Nephron progenitor cell (in vitro differentiated cells): ENCODE results near the gene LRIT2.
"Not testable (repeated sequence)": the region's sequence is repeated elsewhere in the genome, so short reads cannot be mapped to it uniquely, and the experiment has no call there.

Experiments used
- DNase-seq: peaks from one replicate; pipeline ENCODE4 v3.0.0; 2021
- H3K27ac Mint-ChIP-seq: 2 replicates; pipeline ENCODE4 v1.8.0; 2021; ENCODE audit warnings: mild to moderate bottlenecking, moderate library complexity, mixed read lengths
- H3K27me3 Mint-ChIP-seq: 2 replicates; pipeline ENCODE4 v1.8.0; 2021; ENCODE audit warnings: mild to moderate bottlenecking, low read depth, mixed read lengths; ENCODE audit not compliant: poor library complexity
- H3K36me3 Mint-ChIP-seq: 2 replicates; pipeline ENCODE4 v1.8.0; 2021; ENCODE audit warnings: low read depth, mixed read lengths
- H3K4me1 Mint-ChIP-seq: 2 replicates; pipeline ENCODE4 v1.8.0; 2021; ENCODE audit warnings: mixed read lengths
- H3K4me3 Mint-ChIP-seq: 2 replicates; pipeline ENCODE4 v1.8.0; 2021; ENCODE audit warnings: mild to moderate bottlenecking, moderate library complexity, mixed read lengths
- H3K9me3 Mint-ChIP-seq: 2 replicates; pipeline ENCODE4 v1.8.0; 2021; ENCODE audit warnings: mild to moderate bottlenecking, moderate library complexity, mixed read lengths
- CTCF ChIP-seq: fragments of 200-600 bp; sonication (generic); IDR thresholded peaks from 2 replicates; pipeline ENCODE4 v1.5.0; 2021; ENCODE audit warnings: antibody characterized with exemption

The LRIT2 gene

GRCh38 chr10:84175436-84175835, 49.9 kb downstream of the LRIT2 start:
- TF ChIP-seq CTCF, result no peak
- H3K4me3 Mint-ChIP-seq, result no peak overlapping the region
- H3K36me3 Mint-ChIP-seq, result no peaks in the 10 kb centered on the region
- H3K27ac Mint-ChIP-seq, result no peak overlapping the region
- H3K27me3 Mint-ChIP-seq, result peaks cover 4% of the 10 kb centered on the region
- no peak for DNase-seq
- H3K4me1 Mint-ChIP-seq, result peaks cover 15% of the 10 kb centered on the region
- no peaks in the 10 kb centered on the region for H3K9me3 Mint-ChIP-seq

GRCh38 chr10:84173501-84173929, 51.8 kb downstream of the LRIT2 start, which contains the start of gene GPR15LG:
TSS of gene GPR15LG (plus strand) at chr10:84173801. CDS start at chr10:84173852, 51 bp downstream.
- no peak for DNase-seq
- H3K4me3 Mint-ChIP-seq, result no peak within 1 kb of the TSS
- peaks cover 4% of the 10 kb centered on the region for H3K27me3 Mint-ChIP-seq
- H3K9me3 Mint-ChIP-seq, result no peaks in the 10 kb centered on the region
- TF ChIP-seq CTCF, result no peak
- peaks cover 15% of the 10 kb centered on the region for H3K4me1 Mint-ChIP-seq
- no peaks in the 10 kb centered on the region for H3K36me3 Mint-ChIP-seq
- H3K27ac Mint-ChIP-seq, result no peak within 1 kb of the TSS

- H3K4me1 Mint-ChIP-seq, result peaks cover 15% of the 10 kb centered on the region
- peaks cover 4% of the 10 kb centered on the region for H3K27me3 Mint-ChIP-seq
- no peak for TF ChIP-seq CTCF
- H3K27ac Mint-ChIP-seq, result peak overlapping the region; percentile 80
- no peak overlapping the region for H3K4me3 Mint-ChIP-seq
- H3K36me3 Mint-ChIP-seq, result no peaks in the 10 kb centered on the region
- DNase-seq, result no peak
- H3K9me3 Mint-ChIP-seq, result no peaks in the 10 kb centered on the region
These were observed 52.6 kb downstream of the LRIT2 start for GRCh38 chr10:84172467-84173356.

- peaks cover 19% of the 10 kb centered on the region for H3K4me1 Mint-ChIP-seq
- not testable (repeated sequence) for H3K27me3 Mint-ChIP-seq, H3K36me3 Mint-ChIP-seq, H3K9me3 Mint-ChIP-seq, DNase-seq, H3K4me3 Mint-ChIP-seq
- H3K27ac Mint-ChIP-seq, result peak overlapping the region; percentile 80
These were observed 53.5 kb downstream of the LRIT2 start for GRCh38 chr10:84171700-84172466.

- DNase-seq, H3K27me3 Mint-ChIP-seq, H3K9me3 Mint-ChIP-seq, H3K27ac Mint-ChIP-seq, H3K36me3 Mint-ChIP-seq, H3K4me3 Mint-ChIP-seq: not testable (repeated sequence)
- peaks cover 17% of the 10 kb centered on the region for H3K4me1 Mint-ChIP-seq
These were observed 54.1 kb downstream of the LRIT2 start for GRCh38 chr10:84171237-84171636.
